GM04503 (cell line): ENCODE results near the gene ABLIM2.
A peak's percentile ranks its signal among the peaks of the same experiment; 100 is the strongest.

Experiments used
- DNase-seq: peaks from one replicate; pipeline ENCODE4 v3.0.0-alpha.2; 2012; ENCODE audit warnings: low read depth

ABLIM2 gene

GRCh38 chr4:8192748-8193738 is 34.4 kb upstream of the ABLIM2 start:
- DNase-seq, result no peak

GRCh38 chr4:8191136-8191747 is 32.6 kb upstream of the ABLIM2 start:
- DNase-seq, result no peak

GRCh38 chr4:8189551-8190466 is 31.2 kb upstream of the ABLIM2 start:
- no peak for DNase-seq

- DNase-seq, result no peak
These were observed 30.3 kb upstream of the ABLIM2 start for GRCh38 chr4:8188743-8189550.

GRCh38 chr4:8188085-8188484 is 29.5 kb upstream of the ABLIM2 start:
- no peak for DNase-seq

GRCh38 chr4:8185930-8186329 is 27.3 kb upstream of the ABLIM2 start:
- no peak for DNase-seq

- peak; percentile 83 for DNase-seq
These were observed 26.7 kb upstream of the ABLIM2 start for GRCh38 chr4:8185295-8185694.

- no peak for DNase-seq
These were observed 25.4 kb upstream of the ABLIM2 start for GRCh38 chr4:8184061-8184460.

GRCh38 chr4:8182858-8183725 is 24.5 kb upstream of the ABLIM2 start:
- peak; percentile 27 for DNase-seq

GRCh38 chr4:8182294-8182693 is 23.7 kb upstream of the ABLIM2 start:
- DNase-seq, result no peak

- DNase-seq, result no peak
These were observed 23.2 kb upstream of the ABLIM2 start for GRCh38 chr4:8181844-8182243.

GRCh38 chr4:8181119-8181518 is 22.5 kb upstream of the ABLIM2 start:
- no peak for DNase-seq

- DNase-seq, result no peak
These were observed 21.9 kb upstream of the ABLIM2 start for GRCh38 chr4:8180310-8181093.

GRCh38 chr4:8179771-8180170 is 21.2 kb upstream of the ABLIM2 start:
- DNase-seq, result no peak

GRCh38 chr4:8179074-8179473 is 20.5 kb upstream of the ABLIM2 start:
- no peak for DNase-seq

- no peak for DNase-seq
These were observed 19.3 kb upstream of the ABLIM2 start for GRCh38 chr4:8177956-8178355.

- no peak for DNase-seq
These were observed 18.9 kb upstream of the ABLIM2 start for GRCh38 chr4:8177552-8177951.

- no peak for DNase-seq
These were observed 18.2 kb upstream of the ABLIM2 start for GRCh38 chr4:8176547-8177399.

GRCh38 chr4:8175686-8176085 is 17.1 kb upstream of the ABLIM2 start:
- no peak for DNase-seq
